K562 (cell line): ENCODE data around the gene SLC37A2. TPM values are rescaled to one million over a fixed set of nuclear protein-coding genes. Genes with fewer than 3 reads are reported as not detected.

ENCODE experiments used
- ATAC-seq: fragments of 200-7000 bp; cut with Tn5 transposase; 3 replicates; pipeline ENCODE4 v1.9.1; 2020; ENCODE audit warnings: moderate library complexity
- BruUV-seq: library from RNA; stranded (reverse); fragments of 400-500 nt; replicated peaks from 2 replicates; lab custom pipeline; 2021; lab: Mats Ljungman, UMichigan
- CTCF ChIA-PET: fragments of 300-600 bp; formaldehyde crosslinking; extraction: SDS; loops from one replicate; lab custom pipeline; 2021; ENCODE audit warnings: low intra/inter-chr PET ratio; lab: Yijun Ruan, JAX
- POLR2A ChIA-PET: fragments of 300-600, 350-650 bp; sonication (Branson Sonifier 250); formaldehyde crosslinking; extraction: SDS; loops from one replicate; lab custom pipeline; 2021; ENCODE audit warnings: antibody characterized with exemption, inconsistent platforms; lab: Yijun Ruan, JAX
- DNase-seq, 4 experiments: peaks; one replicate each; pipeline versions ENCODE4 v3.0.0 to v3.0.0-alpha.2; 2011 to 2018; ENCODE audit warnings: low spot score in 3 of 4, mixed read lengths in 3 of 4; ENCODE audit errors: extremely low read depth in 1 of 4
- FAIRE-seq: peaks from 2 replicates; lab custom pipeline; 2011; peaks lifted over from hg19 to GRCh38; lab: Jason Lieb, UNC
- H2AFZ ChIP-seq: 2 replicates; pipeline ENCODE4 v1.6.0; 2011; ENCODE audit warnings: low read depth, low read length, control low read depth, inconsistent platforms
- H3K27ac ChIP-seq: fragments of 200-600 bp; 3 replicates; pipeline ENCODE4 v1.8.0; 2011; ENCODE audit warnings: low read depth, mild to moderate bottlenecking, control low read depth, inconsistent platforms, low read length, moderate library complexity, mixed read lengths; ENCODE audit errors: extremely low read depth
- H3K27me3 ChIP-seq, 2 experiments: fragments of 300-600 bp in 1 of 2; 2 replicates in 1 of 2; 3 replicates in 1 of 2; pipeline versions ENCODE4 v1.6.0 to v1.8.0; 2011; ENCODE audit warnings: inconsistent platforms in 2 of 2, low read length in 2 of 2, mild to moderate bottlenecking in 1 of 2, mixed read lengths in 1 of 2, moderate library complexity in 1 of 2; ENCODE audit not compliant: control insufficient read depth in 2 of 2, insufficient read depth in 2 of 2
- H3K36me3 ChIP-seq: fragments of 300-600 bp; 3 replicates; pipeline ENCODE4 v1.8.0; 2011; ENCODE audit warnings: mild to moderate bottlenecking, low read length, inconsistent platforms; ENCODE audit not compliant: control insufficient read depth, insufficient read depth
- H3K4me1 ChIP-seq, 2 experiments: fragments of 200-600 bp in 1 of 2; replicated peaks in 1 of 2; 2 replicates in 1 of 2; 3 replicates in 1 of 2; pipeline versions ENCODE4 v1.5.1 to v1.8.0; 2011; ENCODE audit warnings: inconsistent platforms in 2 of 2, low read length in 2 of 2, mild to moderate bottlenecking in 1 of 2, mixed read lengths in 1 of 2, moderate library complexity in 1 of 2; ENCODE audit not compliant: control insufficient read depth in 2 of 2, insufficient read depth in 2 of 2
- H3K4me2 ChIP-seq: 2 replicates; pipeline ENCODE4 v1.6.1; 2011; ENCODE audit warnings: low read length, control low read depth, inconsistent platforms, mixed read lengths; ENCODE audit not compliant: insufficient read depth
- H3K4me3 ChIP-seq: fragments of 200-600 bp; sonication (generic), shearing (Covaris generic); 2 replicates; pipeline ENCODE4 v1.5.1; 2016; ENCODE audit warnings: control low read depth, inconsistent platforms
- H3K79me2 ChIP-seq: fragments of 200-600 bp; 3 replicates; pipeline ENCODE4 v1.8.0; 2011; ENCODE audit warnings: low read length, inconsistent platforms; ENCODE audit not compliant: control insufficient read depth, insufficient read depth
- H3K9ac ChIP-seq, 2 experiments: 2 replicates each; pipeline versions ENCODE4 v1.6.0 to v1.6.1; 2011; ENCODE audit warnings: low read depth in 2 of 2, low read length in 2 of 2, control low read depth in 1 of 2, inconsistent platforms in 1 of 2, mild to moderate bottlenecking in 1 of 2, mixed read lengths in 1 of 2; ENCODE audit not compliant: insufficient read depth in 1 of 2
- H3K9me1 ChIP-seq: one replicate; pipeline ENCODE4 v1.6.0; 2011; ENCODE audit warnings: inconsistent platforms, mild to moderate bottlenecking, low read length, moderate library complexity; ENCODE audit not compliant: control insufficient read depth, insufficient read depth
- H3K9me3 ChIP-seq: replicated peaks from 2 replicates; pipeline ENCODE4 v1.5.1; 2011; ENCODE audit warnings: low read depth, low read length, inconsistent platforms; ENCODE audit not compliant: control insufficient read depth, insufficient read depth
- H4K20me1 ChIP-seq: replicated peaks from 2 replicates; pipeline ENCODE4 v1.6.1; 2011; ENCODE audit warnings: low read length, inconsistent platforms, mixed read lengths; ENCODE audit not compliant: control insufficient read depth, insufficient read depth
- EWSR1 ChIP-seq: fragments of 450-650 bp; IDR thresholded peaks from 2 replicates; pipeline ENCODE4 v1.6.1; 2018; ENCODE audit warnings: borderline replicate concordance, mild to moderate bottlenecking, low read depth, moderate library complexity; ENCODE audit not compliant: partially characterized antibody
- HIVEP1 ChIP-seq: fragments of 250-450 bp; sonication (Bioruptor Pico); IDR thresholded peaks from 2 replicates; pipeline ENCODE4 v1.4.0; 2020; ENCODE audit warnings: mild to moderate bottlenecking
- HNRNPUL1 ChIP-seq: fragments of 200-400 bp; formaldehyde crosslinking; IDR thresholded peaks from 2 replicates; pipeline ENCODE4 v1.6.1; 2017; ENCODE audit warnings: low read length
- KAT2B ChIP-seq: IDR thresholded peaks from one replicate; pipeline ENCODE4 v1.6.1; 2012; ENCODE audit warnings: low read depth, mild to moderate bottlenecking, control low read depth, inconsistent platforms, low read length, moderate library complexity
- KAT7 ChIP-seq: sonication (generic); formaldehyde crosslinking; IDR thresholded peaks from 2 replicates; pipeline ENCODE4 v1.8.0; 2022; ENCODE audit warnings: missing genetic modification reagents, mild to moderate bottlenecking, borderline replicate concordance
- SMAD1 ChIP-seq: fragments of 150-350 bp; IDR thresholded peaks from 2 replicates; pipeline ENCODE4 v1.6.1; 2014; ENCODE audit warnings: low read length, low read depth; ENCODE audit not compliant: partially characterized antibody
- STAT5B ChIP-seq: fragments of 250-450 bp; sonication (Bioruptor Pico); IDR thresholded peaks from 2 replicates; pipeline ENCODE4 v1.8.0; 2021; ENCODE audit warnings: mild to moderate bottlenecking, inconsistent platforms
- TARDBP ChIP-seq: fragments of 450-650 bp; IDR thresholded peaks from 2 replicates; pipeline ENCODE4 v1.6.1; 2016
- TCF7 ChIP-seq: sonication (generic); IDR thresholded peaks from 2 replicates; pipeline ENCODE4 v1.6.1; 2016; ENCODE audit warnings: antibody characterized with exemption, borderline replicate concordance
- TFAM ChIP-seq: fragments of 250-450 bp; sonication (Bioruptor Pico); conservative IDR thresholded peaks from 2 replicates; pipeline ENCODE4 v1.5.0; 2021; ENCODE audit warnings: mild to moderate bottlenecking, moderate library complexity
- U2AF2 ChIP-seq: fragments of 200-400 bp; formaldehyde crosslinking; optimal IDR thresholded peaks from 2 replicates; pipeline ENCODE3; 2017; ENCODE audit warnings: low read depth, mild to moderate bottlenecking, low read length
- WHSC1 ChIP-seq: IDR thresholded peaks from one replicate; pipeline ENCODE4 v1.6.1; 2012; ENCODE audit warnings: low read length, control low read depth, inconsistent platforms
- ZBTB12 ChIP-seq: fragments of 250-450 bp; sonication (Bioruptor Pico); IDR thresholded peaks from 2 replicates; pipeline ENCODE4 v1.4.0; 2020
- ZC3H8 ChIP-seq: fragments of 450-650 bp; IDR thresholded peaks from 2 replicates; pipeline ENCODE4 v1.6.1; 2017
- ZNF133 ChIP-seq: fragments of 250-450 bp; sonication (Bioruptor Pico); IDR thresholded peaks from 2 replicates; pipeline ENCODE4 v1.4.0; 2020; ENCODE audit warnings: mild to moderate bottlenecking
- ZNF134 ChIP-seq: fragments of 250-450 bp; sonication (Bioruptor Pico); conservative IDR thresholded peaks from 2 replicates; pipeline ENCODE4 v1.4.0; 2020
- ZNF175 ChIP-seq: fragments of 200-800 bp; sonication (Bioruptor generic); IDR thresholded peaks from 2 replicates; pipeline ENCODE4 v1.6.1; 2016; ENCODE audit warnings: low read depth, mild to moderate bottlenecking, missing genetic modification characterization, missing compliant biosample characterization
- ZNF282 ChIP-seq: sonication (generic); formaldehyde crosslinking; IDR thresholded peaks from 2 replicates; pipeline ENCODE4 v1.8.1; 2023; ENCODE audit warnings: missing genetic modification reagents
- ZNF76 ChIP-seq: fragments of 250-450 bp; sonication (Bioruptor Pico); IDR thresholded peaks from 2 replicates; pipeline ENCODE4 v1.4.0; 2020; ENCODE audit warnings: mild to moderate bottlenecking, moderate library complexity, borderline replicate concordance
- WGBS: fragments of 100-300 bp; shearing (Covaris generic); methylation state at CpG from one replicate; pipeline ENCODE4 v1.1.6; 2016; ENCODE audit warnings: low coverage, mixed read lengths; ENCODE audit not compliant: insufficient coverage; ENCODE audit errors: missing lambda C conversion rate; 5-methylcytosine and 5-hydroxymethylcytosine counted together
- in situ Hi-C: fragments of 300-500 bp; cut with MboI; formaldehyde crosslinking; loops from 4 replicates; pipeline ENCODE4 v1.15.0; 2018; ENCODE audit warnings: inconsistent platforms, mixed read lengths
- intact Hi-C: fragments of 100-400 bp; cut with micrococcal nuclease; formaldehyde crosslinking; loops from 2 replicates; pipeline ENCODE4 v1.14.2; 2022
- polyA plus RNA-seq, 8 experiments: library from polyadenylated mRNA; depleted of rRNA in 4 of 8; stranded (reverse) in 5 of 8; unstranded in 3 of 8; fragments of >200 nt; fragmentation: Nextera tagmentation in 2 of 8; fragmentation: Illumina TruSeq in 1 of 8; extraction: Ambion mirVana in 2 of 8; extraction: Trizol in 1 of 8; gene quantifications; 2 replicates each; pipeline versions ENCODE4 v1.2.1 to v1.2.3, GENCODE V29; 2011 to 2014; ENCODE audit warnings: inconsistent platforms in 1 of 8, missing spikeins in 1 of 8
- total RNA-seq, 7 experiments: library from RNA; depleted of rRNA in 6 of 7; stranded (reverse); fragments of >200 nt in 6 of 7; fragmentation: Illumina TruSeq in 2 of 7; extraction: Trizol in 2 of 7; gene quantifications; 2 replicates each; pipeline versions ENCODE4 v1.2.1 to v1.2.3, GENCODE V29; 2011 to 2021; ENCODE audit warnings: low replicate concordance in 1 of 7

The SLC37A2 gene
- total and polyA plus RNA-seq, 9 of the 15 experiments (the other 6 are each of a cell fraction or from before 2014, with no cell fraction given) = 0.01 to 1.2 (median 0.52) TPM

- no peak for TF ChIP-seq SMAD1
- no peak for TF ChIP-seq ZNF282 (CRISPR knock-in tag)
- no peak for TF ChIP-seq KAT7 (CRISPR knock-in tag)
- TF ChIP-seq ZNF76 (CRISPR knock-in tag) = no peak
- TF ChIP-seq HNRNPUL1 = no peak
- TF ChIP-seq HIVEP1 (CRISPR knock-in tag) = no peak
- no peak for TF ChIP-seq WHSC1
- TF ChIP-seq ZNF133 (CRISPR knock-in tag) = no peak
- no peak for TF ChIP-seq U2AF2
- no peak for TF ChIP-seq ZC3H8
- no peak for TF ChIP-seq ZNF175 (CRISPR knock-in tag)
- TF ChIP-seq TARDBP = no peak
- TF ChIP-seq TFAM (CRISPR knock-in tag) = no peak
- no peak for TF ChIP-seq ZNF134 (CRISPR knock-in tag)
- TF ChIP-seq EWSR1 = no peak
- no peak for TF ChIP-seq KAT2B
- TF ChIP-seq ZBTB12 (CRISPR knock-in tag) = no peak
- TF ChIP-seq STAT5B (CRISPR knock-in tag) = no peak
- TF ChIP-seq TCF7 = no peak
- ChIA-PET POLR2A (no interaction called here), CTCF (interaction anchor here (2.3 kb wide), 1 partner anchor 50 kb away, joined by 8 read pairs; no protein-coding TSS in a partner anchor)
- Histone ChIP-seq H3K4me3 (no peak overlapping the region), H2AFZ (no peak overlapping the region), H3K9me3 (no peaks in the 10 kb centered on the region), H3K27me3 (no peaks in the 10 kb centered on the region), H3K36me3 (peaks cover 11% of the 10 kb centered on the region; the same call in 1 of the 3 replicates), H4K20me1 (0 out of 2 replicates have a peak, but pooled peaks cover 3% of the 10 kb centered on the region), H3K9ac (peak overlapping the region in 1 of 2 experiments; percentile 55; a peak in 1 of 4 replicates), H3K4me2 (no peak overlapping the region), H3K9me1 (no peaks in the 10 kb centered on the region), H3K4me1 (peaks cover 0 to 7% of the 10 kb centered on the region in 2 experiments; a peak in 2 of 5 replicates), H3K79me2 (no peaks in the 10 kb centered on the region), H3K27ac (no peak overlapping the region)
- WGBS = 61% methylated on average over 6 of the region's 6 CpGs
- FAIRE-seq = no peak
- ATAC-seq = no peak
- DNase-seq = no peak
- no TSS peak for BruUV-seq
- in situ Hi-C loops (no loop called here), intact Hi-C loops (loop anchor here (5.0 kb wide), 1 partner anchor 780 kb away; no protein-coding TSS in a partner anchor)
Observed at GRCh38 chr11:125092669-125093068, 29.6 kb downstream of the SLC37A2 start.
